ENCODE results near the gene PRMT1.
"Not testable (repeated sequence)": the region's sequence is repeated elsewhere in the genome, so short reads cannot be mapped to it uniquely, and the experiment has no call there.

The PRMT1 gene

GRCh38 chr19:49677231-49677900 lies at the start of gene PRMT1:
Gene PRMT1 (plus strand): TSS chr19:49677271. CDS start chr19:49677281, 10 bp downstream.
- DNase-seq (ENCODE audit: low read depth, low spot score), result no peak
- H3K27ac ChIP-seq, result peak within 1 kb of the TSS; percentile 76

GRCh38 chr19:49629659-49630058 lies 47.4 kb upstream of the PRMT1 start:
- no peak overlapping the region for H3K27ac ChIP-seq
- DNase-seq (ENCODE audit: low read depth, low spot score), result no peak

- no peak for DNase-seq (ENCODE audit: low read depth, low spot score)
- no peak overlapping the region for H3K27ac ChIP-seq
Measured at GRCh38 chr19:49631014-49631588, 46.0 kb upstream of the PRMT1 start.

DNA sequence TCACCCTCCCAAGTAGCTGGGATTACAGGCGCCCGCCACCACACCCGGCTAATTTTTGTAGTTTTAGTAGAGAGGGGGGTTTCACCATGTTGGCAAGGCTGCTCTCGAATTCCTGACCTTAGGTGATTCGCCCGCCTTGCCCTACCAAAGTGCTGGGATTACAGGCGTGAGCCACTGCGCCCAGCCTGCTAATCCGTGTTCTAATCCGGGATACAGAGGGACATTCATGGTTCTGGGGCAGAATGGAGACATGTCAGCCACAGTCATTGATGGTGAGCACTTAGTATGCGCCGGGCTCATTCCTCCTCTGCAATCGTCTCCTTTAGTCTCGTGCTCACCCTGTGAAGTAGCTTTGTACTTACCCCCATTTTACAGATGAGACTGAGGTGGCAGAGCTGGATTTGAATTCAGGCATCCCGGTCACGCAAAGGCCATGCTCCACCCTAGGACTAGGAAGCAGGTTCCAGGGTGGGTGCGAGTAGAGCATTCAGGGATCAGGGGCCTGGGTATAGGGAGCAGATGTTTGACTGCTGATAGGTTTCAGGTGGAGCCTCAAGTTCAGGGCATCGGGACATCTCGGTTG lies 45.4 kb upstream of the PRMT1 start:
- no peak overlapping the region for H3K27ac ChIP-seq
- no peak for DNase-seq (ENCODE audit: low read depth, low spot score)

DNA sequence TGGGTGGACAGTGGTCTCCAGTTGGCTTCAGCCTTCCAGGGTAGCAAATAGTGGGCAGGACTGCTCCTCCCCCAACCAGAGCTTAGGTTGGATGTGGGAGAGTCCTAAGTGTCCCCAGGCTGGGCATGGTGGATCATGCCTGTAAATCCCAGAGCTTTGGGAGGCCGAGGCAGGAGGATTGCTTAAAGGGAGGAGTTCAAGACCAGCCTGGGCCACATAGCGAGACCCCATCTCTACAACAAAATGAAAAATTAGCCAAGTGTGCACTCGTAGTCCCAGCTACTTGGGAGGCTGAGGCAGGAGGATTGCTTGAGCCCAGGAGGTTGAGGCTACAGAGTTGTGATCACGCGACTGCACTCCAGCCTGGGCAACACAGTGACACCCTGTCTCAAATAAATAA lies 44.5 kb upstream of the PRMT1 start:
- no peak for DNase-seq (ENCODE audit: low read depth, low spot score)
- no peak overlapping the region for H3K27ac ChIP-seq

DNA sequence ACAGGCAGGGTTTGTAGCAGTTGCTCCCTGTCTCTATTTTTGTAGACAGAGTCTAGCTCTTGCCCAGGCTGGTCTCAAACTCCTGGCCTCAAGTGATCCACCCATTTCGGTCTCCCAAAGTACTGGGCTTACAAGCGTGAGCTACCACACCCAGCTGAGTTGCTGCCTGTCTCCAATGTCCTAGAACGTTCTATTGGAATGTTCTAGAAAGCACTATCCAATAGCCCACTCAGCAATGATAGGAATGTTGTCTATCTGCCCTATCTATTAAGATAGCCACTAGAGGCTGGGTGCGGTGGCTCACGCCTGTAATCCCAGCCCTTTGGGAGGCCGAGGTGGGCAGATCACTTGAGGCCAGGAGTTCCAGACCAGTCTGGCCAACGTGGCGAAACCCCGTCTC lies 43.8 kb upstream of the PRMT1 start:
- DNase-seq (ENCODE audit: low read depth, low spot score); H3K27ac ChIP-seq: not testable (repeated sequence)

DNA sequence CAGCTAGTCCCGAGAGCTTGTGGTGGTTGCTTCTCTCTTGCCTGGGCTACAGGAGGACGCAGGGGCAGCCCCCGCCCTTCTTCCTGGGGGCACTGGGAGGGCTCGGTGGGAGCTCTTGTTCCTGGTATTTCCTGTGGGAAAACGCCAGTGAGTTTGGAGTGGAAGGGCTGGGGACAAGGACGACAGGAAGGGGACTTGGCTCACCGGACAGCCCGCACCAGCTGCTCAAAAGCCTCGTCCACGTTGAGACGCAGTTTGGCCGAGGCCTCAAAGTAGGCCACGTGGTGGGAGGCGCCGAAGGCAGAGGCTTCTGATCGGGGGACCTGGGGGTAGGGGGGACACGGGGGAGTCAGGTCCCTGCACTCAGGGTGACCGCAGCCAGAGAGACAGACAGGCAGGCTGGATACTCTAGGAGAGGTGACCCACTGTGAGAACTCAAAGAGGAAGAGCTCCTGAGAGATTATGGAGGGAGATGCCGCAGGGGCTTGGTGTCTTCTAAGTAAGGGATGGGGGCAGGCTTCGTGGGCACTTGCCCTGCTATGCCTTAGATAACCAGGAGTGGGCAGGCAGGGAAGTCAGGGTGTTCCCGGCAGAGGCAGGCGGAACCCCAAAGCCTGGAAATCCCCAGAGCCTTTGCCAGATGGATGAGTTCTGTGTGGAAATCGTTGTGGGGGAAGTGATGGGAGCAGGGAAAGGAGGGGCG lies 41.4 kb upstream of the PRMT1 start:
- DNase-seq (ENCODE audit: low read depth, low spot score), result no peak
- H3K27ac ChIP-seq, result no peak overlapping the region

DNA sequence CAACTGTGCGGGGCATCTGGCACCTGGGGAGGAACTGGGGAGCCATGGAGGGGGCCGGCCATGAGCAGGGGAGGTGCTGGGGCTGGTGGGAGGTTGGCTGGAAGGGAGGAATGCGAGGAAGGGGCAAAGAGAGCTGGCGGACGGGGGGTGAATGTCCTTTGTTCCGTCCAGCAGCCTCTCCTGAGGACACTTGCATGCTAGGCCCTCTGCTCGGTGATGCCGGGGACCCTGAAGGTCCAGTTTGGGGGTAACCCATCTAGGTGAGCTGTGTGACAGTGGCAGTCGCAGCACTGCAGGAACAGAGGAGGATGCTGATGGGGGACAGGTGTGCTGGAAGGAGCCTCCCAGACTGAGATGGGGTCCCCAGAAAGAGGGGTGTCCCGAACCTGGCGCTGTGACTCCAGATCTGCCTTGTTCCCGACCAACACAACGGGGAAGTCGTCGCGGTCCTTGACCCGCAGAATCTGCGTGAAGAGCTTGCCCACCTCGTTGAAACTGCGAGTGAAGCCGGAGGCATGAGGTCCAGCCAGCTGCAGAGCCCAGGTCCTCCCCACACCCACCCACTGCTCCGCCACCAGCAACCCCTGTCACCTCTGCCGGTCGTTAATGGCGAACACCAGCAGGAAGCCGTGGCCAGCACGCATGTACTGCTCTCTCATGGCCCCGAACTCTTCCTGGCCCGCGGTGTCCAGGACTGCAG lies 40.7 kb upstream of the PRMT1 start:
- no peak overlapping the region for H3K27ac ChIP-seq
- DNase-seq (ENCODE audit: low read depth, low spot score), result no peak

DNA sequence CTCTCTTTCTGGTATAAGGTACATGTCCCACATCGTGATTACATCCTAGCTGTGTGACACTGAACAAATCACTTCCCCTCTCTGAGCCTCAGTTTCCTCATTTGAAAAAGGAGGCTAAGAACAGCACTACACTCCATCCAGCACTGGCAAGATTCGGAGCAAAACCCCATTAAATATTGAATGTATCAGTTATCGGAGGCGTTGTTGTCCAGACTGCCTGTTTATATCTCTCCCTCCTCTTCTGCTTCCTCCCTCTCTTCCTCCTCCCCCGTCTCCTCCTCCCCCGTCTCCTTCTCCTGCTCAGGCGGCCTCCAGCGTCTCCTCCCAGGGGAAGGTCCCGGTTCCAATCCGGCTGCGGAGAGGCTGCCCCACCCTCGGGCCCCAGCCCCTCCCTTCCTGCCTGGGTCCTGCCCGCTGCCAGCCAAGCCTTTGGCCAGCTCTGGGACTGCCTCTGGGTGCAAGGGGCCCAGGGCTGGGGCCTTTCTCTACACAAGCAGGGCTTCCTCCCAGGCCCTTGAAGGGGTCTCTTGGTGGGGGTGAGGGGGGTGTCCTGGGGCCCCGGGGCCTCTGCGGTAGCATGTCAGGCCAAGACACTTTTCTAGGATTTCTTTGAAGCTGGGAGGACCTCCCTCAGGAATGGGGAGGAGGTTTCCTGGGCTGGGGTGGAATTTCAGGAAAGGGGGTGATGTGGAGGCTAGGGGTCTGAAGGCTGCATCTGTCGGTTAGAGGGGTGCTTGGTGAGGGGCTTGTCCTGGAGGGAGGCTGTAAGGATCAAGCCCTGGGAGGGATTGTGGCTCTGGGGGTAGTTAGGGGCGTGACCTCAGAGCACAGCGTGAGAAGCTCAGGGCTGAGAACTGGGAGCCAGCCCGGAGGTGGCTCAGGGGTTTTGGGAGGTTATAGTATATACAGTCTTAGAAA lies 39.0 kb upstream of the PRMT1 start:
- H3K27ac ChIP-seq, result peak overlapping the region; percentile 100
- peak; percentile 12 for DNase-seq (ENCODE audit: low read depth, low spot score)

GRCh38 chr19:49639401-49640112 lies 37.5 kb upstream of the PRMT1 start:
- peak overlapping the region; percentile 100 for H3K27ac ChIP-seq
- DNase-seq (ENCODE audit: low read depth, low spot score), result no peak

DNA sequence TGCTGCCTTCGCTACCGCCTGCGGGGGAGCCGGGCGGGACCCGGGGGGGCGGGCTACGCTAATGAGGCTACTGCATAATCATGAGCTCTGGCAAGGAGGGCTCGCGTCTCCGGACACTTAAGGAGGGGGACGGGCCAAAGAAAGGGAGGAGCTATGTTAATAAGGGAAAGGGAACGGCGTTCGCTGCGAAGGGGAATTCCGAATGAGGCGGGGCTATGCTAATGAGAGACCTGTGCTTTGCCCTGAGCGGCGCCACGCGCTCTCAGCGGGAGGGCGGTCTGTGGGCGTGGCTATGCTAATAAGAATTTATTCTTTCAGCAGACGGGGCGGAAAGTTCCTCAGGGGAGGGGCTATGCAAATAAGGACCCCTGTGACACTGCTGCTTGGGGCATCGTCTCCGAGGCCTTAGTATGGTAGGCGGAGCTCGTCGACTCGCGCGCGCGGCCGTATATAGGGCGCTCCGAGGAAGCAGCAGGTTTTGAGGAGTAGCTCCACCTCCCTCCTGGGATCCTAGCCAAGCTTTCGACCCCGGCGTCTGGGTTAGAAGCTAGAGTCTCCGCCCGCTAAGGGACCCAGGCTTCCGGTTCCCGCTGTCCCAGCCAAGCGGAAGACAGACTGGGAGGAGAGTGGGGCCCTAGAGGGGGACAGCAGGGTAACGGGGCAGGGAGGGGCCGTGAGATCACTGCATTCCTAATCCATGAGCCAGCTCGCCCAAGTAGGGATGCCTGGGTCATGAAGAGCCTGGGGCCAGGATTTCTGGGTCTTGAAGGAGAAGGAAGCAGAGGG lies 36.8 kb upstream of the PRMT1 start, which contains the start of gene RRAS:
TSS of gene RRAS (minus strand) at position 31 of the 786 bp plus-strand sequence. CDS start 45 bp downstream, outside the sequence.
- peak; percentile 98 for DNase-seq (ENCODE audit: low read depth, low spot score)
- H3K27ac ChIP-seq, result peak within 1 kb of the TSS; percentile 100

- H3K27ac ChIP-seq, result peak within 1 kb of the TSS; percentile 100
- peak; percentile 97 for DNase-seq (ENCODE audit: low read depth, low spot score)
Measured at GRCh38 chr19:49641688-49642491, 35.2 kb upstream of the PRMT1 start, which contains the start of gene SCAF1. Gene SCAF1 (plus strand): TSS chr19:49642209. CDS start chr19:49645027, 2,818 bp downstream.

DNA sequence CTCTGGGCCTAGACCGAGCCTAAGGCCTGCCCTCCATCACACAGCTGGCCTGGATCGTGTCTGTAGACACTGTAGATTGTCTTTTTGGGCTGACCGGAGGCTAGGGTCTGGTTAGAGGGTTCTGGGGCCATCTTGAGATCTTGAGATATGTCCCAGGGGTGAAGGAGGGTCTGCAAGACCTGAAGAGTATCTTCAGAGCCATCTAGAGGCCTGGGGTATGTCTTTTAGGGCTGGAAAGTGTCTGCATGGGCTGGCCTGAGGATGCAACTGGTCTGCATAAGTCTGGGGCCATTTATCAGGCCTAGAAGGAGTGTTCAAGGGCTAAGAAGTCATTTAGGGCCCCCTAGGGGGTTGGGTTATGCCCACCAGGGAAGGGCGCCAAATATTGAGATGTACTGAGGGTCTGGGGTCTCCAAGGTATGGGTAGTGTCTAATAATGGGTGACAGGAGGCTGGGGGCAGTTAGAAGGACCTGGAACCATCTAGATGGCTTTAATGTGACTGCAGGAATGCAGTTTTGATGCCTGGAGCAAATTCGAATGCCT lies 34.5 kb upstream of the PRMT1 start:
- no peak for DNase-seq (ENCODE audit: low read depth, low spot score)
- H3K27ac ChIP-seq, result peak overlapping the region; percentile 100

- no peak for DNase-seq (ENCODE audit: low read depth, low spot score)
- H3K27ac ChIP-seq, result peak overlapping the region; percentile 100
Measured at GRCh38 chr19:49643466-49643865, 33.6 kb upstream of the PRMT1 start.

DNA sequence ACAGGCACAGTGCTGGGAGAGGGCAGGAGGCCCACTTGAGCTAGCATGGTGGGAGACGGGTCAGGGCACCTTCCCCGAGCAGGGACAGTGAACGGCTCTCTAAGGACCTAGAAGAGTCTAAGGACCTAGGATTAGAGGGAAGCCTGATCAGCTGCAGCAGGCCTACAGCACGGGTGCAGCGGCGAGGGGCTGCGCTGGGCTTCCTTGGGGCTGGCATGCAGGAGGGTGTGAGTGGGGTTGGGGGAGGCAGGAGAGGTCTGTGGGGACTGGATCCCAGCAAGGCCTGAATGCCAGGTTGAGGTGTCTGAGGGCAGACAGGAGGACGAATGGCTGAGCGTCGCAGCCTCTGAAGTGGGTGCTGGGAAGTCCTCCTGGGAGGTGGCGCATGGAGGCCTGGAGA lies 31.5 kb upstream of the PRMT1 start:
- DNase-seq (ENCODE audit: low read depth, low spot score), result no peak
- H3K27ac ChIP-seq, result no peak overlapping the region

- no peak overlapping the region for H3K27ac ChIP-seq
- no peak for DNase-seq (ENCODE audit: low read depth, low spot score)
Measured at GRCh38 chr19:49645995-49646394, 31.1 kb upstream of the PRMT1 start.

DNA sequence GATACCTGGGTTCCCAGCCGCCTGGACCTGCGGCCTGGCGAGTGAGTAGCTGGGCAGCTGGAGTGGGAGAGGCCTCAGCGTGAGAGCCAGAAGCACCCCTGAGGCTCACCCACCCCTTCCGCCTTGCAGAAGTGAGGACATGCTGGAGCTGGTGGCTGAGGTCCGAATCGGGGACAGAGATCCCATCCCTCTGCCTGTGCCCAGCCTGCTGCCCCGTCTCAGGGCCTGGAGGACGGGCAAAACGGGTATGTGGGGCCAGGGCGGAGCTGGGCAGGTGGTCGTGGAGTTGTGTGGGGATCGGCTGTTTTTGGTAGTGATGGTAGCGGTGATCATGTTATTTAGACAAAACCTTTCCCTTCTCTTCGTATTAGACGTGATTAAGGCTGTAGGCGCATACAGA lies 30.5 kb upstream of the PRMT1 start:
- no peak overlapping the region for H3K27ac ChIP-seq
- DNase-seq (ENCODE audit: low read depth, low spot score), result no peak
